ENCODE measurements around the gene APOF.
"Not testable (repeated sequence)": the region's sequence is repeated elsewhere in the genome, so short reads cannot be mapped to it uniquely, and the experiment has no call there.

The APOF gene

DNA sequence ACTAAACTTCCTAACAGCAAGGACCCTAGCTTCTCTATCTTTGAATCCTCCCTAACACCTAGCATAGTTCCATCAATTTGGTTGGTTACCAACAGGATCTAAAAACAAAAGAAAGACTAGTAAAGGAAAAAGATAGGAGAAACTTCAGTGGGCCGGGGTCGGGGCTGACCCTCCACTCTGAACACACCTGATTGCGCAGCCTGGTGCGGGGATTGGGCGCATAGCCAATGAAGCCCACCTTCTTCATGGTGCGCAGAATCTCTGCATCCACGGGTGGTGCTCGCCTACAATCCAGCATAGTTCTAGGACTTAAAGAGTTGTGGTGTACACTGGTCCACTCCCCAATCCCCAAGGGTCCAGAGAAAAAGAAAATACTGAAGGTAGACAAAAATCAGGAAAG is 36.5 kb downstream of the APOF start:
- ChIA-PET CTCF (interaction anchor here (0.8 to 1.2 kb wide), 2 partner anchors 8 to 9 kb away, joined by 3 read pairs; no protein-coding TSS in a partner anchor), POLR2A (interaction anchor here (1.1 kb wide), 1 partner anchor 10 kb away, joined by 3 read pairs; the partner anchor contains the start of gene CNPY2)
- DNase-seq (ENCODE audit: extremely low spot score) = no peak
- TF ChIP-seq, protein P1, sequence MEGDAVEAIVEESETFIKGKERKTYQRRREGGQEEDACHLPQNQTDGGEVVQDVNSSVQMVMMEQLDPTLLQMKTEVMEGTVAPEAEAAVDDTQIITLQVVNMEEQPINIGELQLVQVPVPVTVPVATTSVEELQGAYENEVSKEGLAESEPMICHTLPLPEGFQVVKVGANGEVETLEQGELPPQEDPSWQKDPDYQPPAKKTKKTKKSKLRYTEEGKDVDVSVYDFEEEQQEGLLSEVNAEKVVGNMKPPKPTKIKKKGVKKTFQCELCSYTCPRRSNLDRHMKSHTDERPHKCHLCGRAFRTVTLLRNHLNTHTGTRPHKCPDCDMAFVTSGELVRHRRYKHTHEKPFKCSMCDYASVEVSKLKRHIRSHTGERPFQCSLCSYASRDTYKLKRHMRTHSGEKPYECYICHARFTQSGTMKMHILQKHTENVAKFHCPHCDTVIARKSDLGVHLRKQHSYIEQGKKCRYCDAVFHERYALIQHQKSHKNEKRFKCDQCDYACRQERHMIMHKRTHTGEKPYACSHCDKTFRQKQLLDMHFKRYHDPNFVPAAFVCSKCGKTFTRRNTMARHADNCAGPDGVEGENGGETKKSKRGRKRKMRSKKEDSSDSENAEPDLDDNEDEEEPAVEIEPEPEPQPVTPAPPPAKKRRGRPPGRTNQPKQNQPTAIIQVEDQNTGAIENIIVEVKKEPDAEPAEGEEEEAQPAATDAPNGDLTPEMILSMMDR (IDR thresholded peaks at IDR 0.05; ENCODE audit: control extremely low read depth, extremely low read depth, low read depth, missing control alignments) = no peak

DNA sequence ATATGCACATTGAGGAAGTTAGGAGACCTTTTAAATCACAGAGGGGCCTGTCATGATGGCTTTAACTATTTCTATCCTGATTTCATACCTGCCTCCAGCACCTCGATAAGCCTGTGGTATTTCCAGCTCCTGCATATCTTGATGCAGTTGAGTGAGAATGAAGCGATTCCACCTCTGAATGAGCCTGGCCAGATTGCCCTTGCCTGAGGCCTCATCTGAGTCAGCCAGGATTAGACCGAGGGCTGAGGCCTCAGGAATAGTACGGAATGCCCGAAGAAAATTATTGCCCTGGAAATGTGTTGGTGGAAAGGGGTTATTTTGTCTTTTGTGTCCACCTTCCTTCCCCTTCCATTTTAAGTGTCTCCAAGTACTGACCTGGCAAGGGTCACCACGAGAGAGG is 38.5 kb downstream of the APOF start:
- TF ChIP-seq, protein P1 (IDR thresholded peaks at IDR 0.05; ENCODE audit: control extremely low read depth, extremely low read depth, low read depth, missing control alignments) = no peak
- no peak for DNase-seq (ENCODE audit: extremely low spot score)
- CTCF ChIA-PET = interaction anchor here (1.2 to 1.3 kb wide), 2 partner anchors 57 to 66 kb away, joined by 3 to 4 read pairs; partner anchors contain the start of gene ANKRD52
- POLR2A ChIA-PET = interaction anchor here (0.5 kb wide), 1 partner anchor 31 kb away, joined by 10 read pairs; no protein-coding TSS in a partner anchor

DNA sequence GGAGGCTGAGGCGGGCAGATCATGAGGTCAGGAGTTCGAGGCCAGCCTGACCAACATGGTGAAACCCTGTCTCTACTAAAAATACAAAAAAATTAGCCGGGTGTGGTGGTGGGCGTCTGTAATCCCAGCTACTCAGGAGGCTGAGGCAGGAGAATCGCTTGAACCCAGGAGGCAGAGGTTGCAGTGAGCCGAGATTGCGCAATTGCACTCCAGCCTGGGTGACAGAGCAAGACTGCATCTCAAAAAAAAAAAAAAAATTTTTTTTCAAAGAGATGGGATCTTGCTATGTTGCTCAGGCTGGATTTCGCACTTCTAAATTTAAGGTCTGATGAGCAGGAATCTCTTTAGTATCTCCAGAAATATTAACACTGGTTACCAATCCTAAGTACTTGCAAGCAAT is 41.0 kb downstream of the APOF start:
- CTCF ChIA-PET = interaction anchor here (1.8 kb wide), 1 partner anchor 11 kb away, joined by 8 read pairs; the partner anchor contains the start of gene PAN2
- DNase-seq (ENCODE audit: extremely low spot score) = not testable (repeated sequence)

DNA sequence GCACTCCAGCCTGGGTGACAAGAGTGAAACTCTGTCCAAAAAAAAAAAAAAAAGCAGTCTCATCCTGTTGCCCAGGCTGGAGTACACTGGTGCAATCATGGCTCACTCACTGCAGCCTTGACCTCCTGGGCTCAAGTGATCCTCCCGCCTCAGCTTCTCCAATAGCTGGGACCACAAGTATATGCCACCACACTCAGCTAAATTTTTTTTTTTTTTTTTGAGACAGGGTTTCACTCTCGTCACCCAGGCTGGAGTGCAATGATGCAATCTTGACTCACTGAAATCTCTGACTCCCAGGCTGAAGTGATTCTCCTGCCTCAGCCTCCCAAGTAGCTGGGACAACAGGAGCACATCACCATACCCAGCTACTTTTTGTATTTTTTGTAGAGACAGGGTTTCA is 41.6 kb downstream of the APOF start:
- POLR2A ChIA-PET = interaction anchor here (0.7 kb wide), 1 partner anchor 15 kb away, joined by 8 read pairs; no protein-coding TSS in a partner anchor
- DNase-seq (ENCODE audit: extremely low spot score) = no peak
- TF ChIP-seq, protein P1 (IDR thresholded peaks at IDR 0.05; ENCODE audit: control extremely low read depth, extremely low read depth, low read depth, missing control alignments) = no peak
- CTCF ChIA-PET = interaction anchor here (1.2 to 1.8 kb wide), 3 partner anchors 12 to 138 kb away, joined by 3 to 8 read pairs (median 3); partner anchors contain the start of gene PAN2

More for the DNA sequence above, 41.0 kb downstream of the APOF start:
- POLR2A ChIA-PET = interaction anchor here (0.7 kb wide), 1 partner anchor 15 kb away, joined by 8 read pairs; no protein-coding TSS in a partner anchor

DNA sequence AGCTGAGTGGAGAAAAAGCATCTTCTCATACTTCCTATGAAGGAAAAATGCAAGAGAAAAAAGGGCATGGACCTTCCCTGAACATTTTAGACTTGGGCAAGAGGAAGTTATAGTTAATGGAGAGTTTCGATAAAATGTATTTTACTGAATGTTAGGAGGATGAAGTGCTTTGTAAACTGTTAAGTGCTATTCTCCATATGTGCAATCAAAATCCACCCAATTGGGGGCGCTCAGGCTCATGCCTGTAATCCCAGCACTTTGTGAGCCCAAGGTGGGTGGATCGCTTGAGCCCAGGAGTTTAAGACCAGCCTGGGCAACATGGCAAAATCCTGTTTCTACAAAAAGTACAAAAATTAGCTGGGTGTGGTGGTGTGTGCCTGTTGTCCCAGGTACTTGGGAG is 45.0 kb downstream of the APOF start:
- POLR2A ChIA-PET = no interaction called here
- DNase-seq (ENCODE audit: extremely low spot score) = no peak
- TF ChIP-seq, protein P1 (IDR thresholded peaks at IDR 0.05; ENCODE audit: control extremely low read depth, extremely low read depth, low read depth, missing control alignments) = no peak
- CTCF ChIA-PET = interaction anchor here (1.2 to 3.6 kb wide), 5 partner anchors 8 to 146 kb away, joined by 3 to 25 read pairs (median 3); no protein-coding TSS in a partner anchor

DNA sequence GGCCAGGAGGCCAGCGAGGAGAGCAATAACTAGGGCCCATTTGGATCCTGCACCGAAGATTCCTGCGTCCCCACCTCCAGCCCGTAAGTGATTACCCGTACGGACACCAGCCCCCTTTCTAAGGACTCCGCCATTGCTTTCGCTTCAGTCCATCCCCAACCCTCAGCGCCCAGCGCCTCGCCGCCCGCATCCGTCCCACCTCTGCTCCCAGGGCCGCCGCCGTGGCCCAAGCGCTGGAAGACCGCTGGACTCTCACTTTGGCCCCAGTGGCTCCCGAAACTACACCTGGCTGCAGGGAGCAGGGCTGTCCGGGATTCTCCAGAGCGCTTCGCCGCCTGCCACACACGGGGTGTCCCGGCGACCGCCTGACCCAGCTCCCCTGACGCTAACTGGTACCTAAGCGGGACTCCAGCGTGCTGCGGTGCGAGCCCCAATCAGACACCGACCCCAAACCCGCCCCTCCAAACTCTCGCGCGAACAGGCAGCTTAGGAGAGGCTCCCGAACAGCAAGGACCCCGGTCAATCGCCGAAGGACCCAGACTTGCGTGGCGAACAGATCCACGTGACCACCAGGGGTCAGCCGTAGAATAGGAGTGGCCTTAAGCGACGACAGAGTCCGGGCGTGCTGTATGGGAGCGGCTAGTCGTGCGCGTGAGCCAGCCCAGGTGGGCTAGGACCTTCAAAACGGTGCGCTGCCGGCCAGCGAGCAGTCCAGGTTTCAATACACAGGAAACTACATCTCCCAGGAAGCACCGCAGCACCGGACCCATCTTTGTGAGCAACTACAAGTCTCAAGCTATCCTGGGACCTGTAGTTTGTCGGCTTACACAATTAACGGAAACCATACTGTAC is 46.8 kb downstream of the APOF start, which contains the start of gene CNPY2:
TSS of gene CNPY2 (minus strand) at position 367 of the 852 bp plus-strand sequence. CDS start 771 bp downstream, outside the sequence.
- CTCF ChIA-PET = interaction anchor here (0.6 to 3.6 kb wide), 10 partner anchors 13 to 148 kb away, joined by 3 to 25 read pairs (median 3); partner anchors contain the start of genes IL23A, RNF41 and STAT2
- POLR2A ChIA-PET = interaction anchor here (0.6 to 2.4 kb wide), 10 partner anchors 10 to 209 kb away, joined by 3 to 8 read pairs (median 3); partner anchors contain the start of genes ANKRD52, PAN2 and STAT2
- TF ChIP-seq, protein P1 (IDR thresholded peaks at IDR 0.05; ENCODE audit: control extremely low read depth, extremely low read depth, low read depth, missing control alignments) = peak; percentile 32
- peak; percentile 96 for DNase-seq (ENCODE audit: extremely low spot score)
